Inflammatory macrophage treated with lipopolysaccharide for 4 hours (primary cell): Measurements from ENCODE around the gene COL3A1.

Source experiments
- DNase-seq: peaks from one replicate; pipeline ENCODE4 v3.0.0-alpha.2; 2020

The COL3A1 gene

DNA sequence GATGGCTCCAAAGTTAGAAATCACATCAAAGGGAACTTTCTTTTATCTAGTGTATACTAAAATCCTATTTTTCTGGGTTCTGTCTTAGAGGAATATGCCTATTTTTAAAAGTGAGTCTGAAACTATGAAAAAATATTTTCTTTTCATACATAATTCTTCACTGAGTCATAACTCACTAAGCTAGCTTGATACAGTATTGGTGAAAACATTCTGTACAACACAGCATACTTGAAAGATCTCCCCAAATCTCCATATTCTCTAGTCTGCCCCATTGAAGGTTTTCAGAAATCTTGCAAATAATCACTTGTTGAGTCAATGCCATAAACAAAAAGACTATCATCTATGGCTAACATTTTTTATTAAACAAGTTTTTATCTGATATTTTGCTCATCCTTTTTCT lies 44.5 kb downstream of the COL3A1 start:
- DNase-seq, result no peak

DNA sequence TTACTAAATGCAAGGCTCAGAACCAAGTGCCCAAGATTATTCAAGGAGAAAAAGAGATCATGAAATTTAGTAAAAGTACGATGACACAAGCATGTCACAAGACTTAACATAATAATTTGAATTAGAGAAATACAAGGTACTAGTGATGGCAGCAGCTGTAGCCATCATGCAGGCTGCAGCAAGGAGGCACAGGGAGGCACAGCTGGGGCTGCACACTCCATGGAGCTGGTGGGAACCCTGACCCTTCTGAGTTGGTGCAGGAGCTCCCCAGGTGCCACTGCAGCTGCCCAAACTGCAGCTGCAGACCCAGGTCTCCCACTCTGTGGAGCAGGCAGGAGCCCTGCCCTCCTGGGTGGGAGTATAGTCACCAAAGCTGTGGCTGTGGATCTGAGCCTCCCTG lies 46.0 kb downstream of the COL3A1 start:
- no peak for DNase-seq

DNA sequence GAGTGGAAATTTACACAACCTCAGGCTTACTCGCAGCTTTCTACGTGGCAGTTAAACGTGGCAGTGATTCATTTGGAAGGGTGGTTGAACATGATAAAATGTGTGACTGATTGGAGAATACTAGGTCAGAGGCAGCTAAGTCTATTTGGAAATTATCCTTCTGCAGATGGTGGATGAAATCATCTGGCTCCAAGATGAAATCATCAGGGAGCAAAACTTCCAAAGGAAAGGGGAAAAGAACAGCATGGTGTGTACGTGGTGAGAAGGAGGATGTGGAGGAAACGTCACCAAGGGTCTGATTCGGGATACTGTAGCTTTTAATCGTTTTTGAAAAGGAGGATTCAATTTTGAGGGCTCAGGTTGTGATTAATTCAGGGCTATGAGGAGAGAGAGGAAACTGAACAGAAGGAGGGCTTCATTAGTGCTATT lies 47.9 kb downstream of the COL3A1 start:
- DNase-seq, result no peak

DNA sequence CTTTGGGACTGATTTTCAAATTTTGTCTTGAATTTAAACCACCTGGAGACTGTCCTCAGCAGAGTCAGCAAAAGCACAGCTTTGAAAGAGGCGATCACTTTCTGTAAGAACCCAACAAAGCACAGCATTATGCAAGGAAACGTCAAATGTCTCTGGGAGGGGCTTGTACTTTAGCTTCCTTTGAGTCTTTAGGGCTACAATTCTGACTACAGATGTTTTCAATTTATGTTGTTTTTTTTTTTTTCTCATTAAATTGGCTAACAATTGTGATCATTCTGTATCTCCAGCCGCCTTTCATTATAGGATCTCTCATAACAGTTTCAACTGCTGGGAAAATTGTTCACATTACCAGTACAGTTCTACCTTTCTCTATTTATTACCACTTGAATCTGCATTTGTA lies 48.3 kb downstream of the COL3A1 start:
- DNase-seq, result no peak

DNA sequence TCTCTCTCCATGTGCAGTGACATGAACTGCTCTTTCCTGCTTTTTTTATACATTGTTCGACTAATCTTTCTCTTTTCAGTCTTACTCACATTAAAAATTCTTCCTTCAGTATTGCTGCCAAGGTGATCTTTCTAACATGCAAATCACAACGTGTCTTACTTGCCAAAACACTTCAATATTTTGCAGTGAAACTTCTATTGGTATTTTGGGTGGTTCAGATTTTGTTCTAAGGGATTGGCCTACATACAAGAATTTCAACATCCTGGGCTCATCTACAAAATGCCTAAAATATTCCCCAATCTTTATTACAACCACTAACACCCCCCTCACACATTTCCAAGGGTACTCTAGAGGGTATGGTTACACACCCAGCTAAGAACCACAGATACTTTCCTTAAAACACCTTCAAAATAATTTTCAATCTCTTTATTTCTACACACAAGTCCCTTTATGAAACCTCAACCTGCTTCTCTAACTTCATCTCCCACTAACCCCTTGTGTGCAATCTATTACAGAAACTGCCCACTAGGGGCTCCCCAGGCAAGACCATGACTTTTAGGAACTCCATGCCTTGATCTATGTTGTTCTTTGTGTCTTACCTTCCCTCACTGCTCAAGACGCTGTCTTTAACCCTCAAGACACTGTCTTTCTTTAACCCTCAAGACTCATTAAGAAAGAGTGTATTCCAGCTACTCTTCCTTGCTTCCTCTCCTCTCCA lies 50.9 kb downstream of the COL3A1 start:
- DNase-seq, result no peak

DNA sequence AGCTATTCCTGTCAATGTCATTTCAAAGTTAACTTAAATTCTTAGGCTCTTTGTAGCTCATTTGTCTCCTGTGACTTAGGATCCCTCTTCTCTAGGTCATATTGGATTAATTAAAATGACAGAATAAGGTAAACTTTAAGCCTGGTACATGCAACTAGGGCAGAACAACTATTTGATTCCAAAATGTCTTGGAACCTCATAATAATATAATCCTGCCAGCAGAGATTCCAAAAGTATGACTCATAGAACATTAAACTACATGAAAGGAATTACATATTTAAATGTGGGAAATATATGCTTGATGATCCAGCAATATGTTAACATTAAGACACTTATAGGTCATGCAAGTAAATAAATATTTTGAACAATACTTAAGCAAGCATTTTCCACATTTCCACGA lies 63.3 kb downstream of the COL3A1 start:
- DNase-seq, result no peak

DNA sequence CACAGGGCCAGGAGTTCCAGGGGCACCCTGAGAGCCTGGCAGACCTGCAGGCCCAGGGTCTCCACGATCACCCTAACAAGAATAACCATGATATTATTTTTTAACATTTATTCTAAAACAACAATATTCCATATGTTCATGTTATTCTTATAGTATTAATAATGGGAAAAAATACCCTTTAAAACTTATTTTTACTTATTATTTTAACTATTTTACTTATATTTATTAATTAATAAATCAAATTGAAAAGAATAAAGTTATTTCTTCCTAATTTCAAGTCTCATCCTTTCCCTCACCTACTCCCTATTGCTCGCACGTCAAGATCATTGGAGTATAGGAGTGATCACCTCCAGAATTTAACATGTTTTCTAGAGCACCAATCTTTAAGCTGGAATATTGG lies 71.7 kb downstream of the COL3A1 start:
- no peak for DNase-seq

DNA sequence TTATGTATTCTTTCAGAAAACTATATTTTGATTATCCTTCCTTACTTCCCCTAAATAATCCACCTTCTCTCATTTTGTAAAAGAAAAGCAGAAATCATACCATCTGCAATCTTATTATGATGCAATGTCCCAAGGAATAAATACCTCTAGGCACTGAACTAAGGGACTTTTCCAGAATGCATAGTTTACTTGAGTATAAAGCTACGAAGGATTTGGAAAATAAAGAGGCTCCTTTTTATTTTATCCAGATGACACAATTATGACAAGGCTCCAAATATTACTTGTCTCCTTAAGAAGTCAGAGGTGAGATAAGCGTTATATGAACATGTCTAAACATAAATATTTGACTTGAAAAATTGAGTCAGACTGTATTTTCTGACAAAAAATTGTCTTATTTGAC lies 72.1 kb downstream of the COL3A1 start:
- DNase-seq, result no peak

DNA sequence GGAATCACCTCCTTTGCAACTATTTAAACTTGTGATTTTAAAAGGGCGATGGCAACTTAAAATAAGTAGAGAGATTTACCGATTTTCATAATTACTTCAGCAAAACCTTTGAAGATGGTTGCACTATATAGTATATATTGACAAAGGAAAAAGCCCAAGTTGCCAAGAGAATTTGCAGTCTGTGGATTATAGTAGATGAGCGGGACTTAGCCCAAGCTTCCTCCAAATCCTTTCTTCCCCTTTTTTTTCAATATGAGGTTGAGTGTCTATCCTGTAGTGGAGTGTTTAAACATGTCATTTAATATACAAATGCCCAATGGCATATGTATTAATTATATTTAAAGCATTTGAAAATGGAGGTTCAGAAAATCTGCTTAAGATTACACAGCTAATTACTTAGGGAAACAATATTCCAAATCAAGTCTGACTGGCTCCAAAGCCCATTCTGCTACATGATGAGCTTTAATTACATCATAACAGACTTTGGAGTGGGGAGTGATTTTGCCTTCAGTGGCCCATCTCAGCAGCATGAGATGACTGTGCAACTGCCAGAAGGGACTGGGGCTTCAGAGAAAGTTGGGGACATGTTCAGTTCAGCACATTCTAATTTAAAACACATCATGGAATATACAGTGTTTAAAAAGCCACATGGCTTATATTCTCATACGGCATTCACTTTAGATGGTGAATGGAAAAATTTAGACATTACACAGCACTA lies 73.2 kb downstream of the COL3A1 start:
- DNase-seq, result no peak

DNA sequence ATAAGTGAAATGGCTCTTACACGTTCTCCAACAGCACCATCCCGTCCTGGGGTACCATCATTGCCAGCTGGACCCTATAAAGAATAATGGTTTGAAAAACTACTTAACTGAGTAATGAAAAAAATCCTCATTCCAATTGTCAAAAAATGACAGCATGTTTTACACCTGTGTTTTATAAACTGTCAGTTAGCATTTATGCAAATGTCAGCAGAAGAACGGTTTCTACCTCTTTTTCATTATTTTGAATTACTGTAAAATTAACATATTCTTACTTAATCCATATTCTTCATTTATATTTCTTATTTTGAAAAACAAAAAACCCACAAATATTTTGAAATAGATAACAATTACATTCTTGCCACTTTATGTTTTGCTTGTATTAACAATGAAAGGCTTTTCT lies 74.0 kb downstream of the COL3A1 start:
- no peak for DNase-seq

DNA sequence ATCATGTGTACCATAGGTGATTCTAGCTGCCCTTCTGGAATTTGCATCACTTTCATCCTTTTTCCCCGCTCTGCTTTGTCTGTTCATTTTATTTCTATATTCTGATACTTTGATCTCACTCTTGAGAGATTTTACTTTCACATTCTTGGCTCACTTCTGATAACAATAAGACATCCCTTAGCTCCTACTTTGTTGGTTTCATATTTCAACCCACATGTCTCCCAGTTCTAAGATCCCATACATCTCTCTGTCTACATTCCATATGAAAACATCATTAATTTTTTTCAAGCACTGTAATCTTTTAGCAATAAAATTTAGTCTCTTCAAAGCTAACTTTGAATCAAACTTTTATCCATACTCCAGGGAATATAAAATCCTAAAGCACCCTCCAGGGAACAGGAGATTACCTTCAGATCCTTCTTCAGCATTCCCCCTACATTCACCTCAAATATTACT lies 75.6 kb downstream of the COL3A1 start:
- no peak for DNase-seq

DNA sequence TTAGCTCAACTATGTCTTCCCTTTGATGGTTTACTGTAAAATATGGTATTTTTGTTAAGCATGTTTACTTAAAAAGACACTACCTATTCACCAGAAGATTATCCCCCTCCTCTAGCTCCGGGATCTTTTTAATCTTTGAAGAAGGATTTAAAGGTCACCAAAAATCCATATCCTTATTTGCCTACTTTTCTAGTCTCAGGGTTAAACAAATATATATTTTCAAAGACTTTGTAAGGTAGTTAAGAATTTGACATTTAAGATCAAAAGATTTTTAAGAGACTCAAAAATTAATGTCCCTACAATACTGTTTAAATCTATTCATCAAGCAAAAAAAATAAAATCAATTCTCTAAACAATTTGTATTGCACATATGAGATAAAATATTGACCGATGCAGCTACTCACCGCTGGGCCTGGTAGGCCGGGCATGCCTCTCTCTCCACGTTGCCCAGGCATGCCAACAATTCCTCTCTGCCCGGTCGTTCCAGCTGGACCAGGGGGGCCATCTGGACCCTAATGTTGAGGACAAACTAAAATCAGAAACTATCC lies 76.1 kb downstream of the COL3A1 start:
- no peak for DNase-seq

DNA sequence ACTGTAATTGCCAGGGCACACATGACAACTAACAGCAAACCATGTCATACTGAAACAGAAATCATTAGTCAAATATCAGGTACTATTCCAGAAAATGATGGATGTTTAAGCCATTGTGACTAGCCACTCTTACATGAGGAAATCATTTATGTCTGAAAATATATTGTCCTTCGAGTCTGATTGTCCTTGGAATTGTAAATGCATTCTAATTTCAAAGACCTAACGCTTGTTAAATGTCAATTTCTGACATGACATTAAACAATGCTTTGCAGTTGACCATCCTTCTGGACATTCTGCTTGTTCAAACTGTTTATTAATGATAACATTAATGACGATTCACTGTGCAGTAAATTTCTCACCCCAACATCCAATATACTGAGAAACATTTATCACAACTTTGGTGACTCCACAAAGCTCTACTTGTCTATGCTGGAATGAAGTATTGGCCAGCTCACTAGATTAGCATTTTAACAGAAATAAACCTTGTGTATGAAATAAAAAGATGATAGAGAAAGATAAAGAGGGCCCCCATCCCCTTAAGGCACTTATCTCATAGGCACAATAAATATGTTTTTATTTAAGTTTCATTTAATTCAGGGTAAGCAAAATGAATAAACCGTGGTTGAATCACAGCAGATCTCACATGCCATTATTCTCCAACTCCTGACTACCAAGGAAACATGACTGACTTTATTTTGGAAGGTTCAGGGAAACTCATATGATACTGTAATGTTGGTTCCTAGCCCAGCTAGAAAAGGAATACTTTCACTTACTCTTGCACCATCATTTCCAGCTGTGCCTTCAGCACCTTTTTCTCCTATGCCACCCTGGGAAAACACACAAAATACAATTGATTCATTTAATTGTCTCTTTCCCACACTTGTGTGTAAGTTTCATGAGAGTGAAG lies 82.3 kb downstream of the COL3A1 start:
- no peak for DNase-seq

DNA sequence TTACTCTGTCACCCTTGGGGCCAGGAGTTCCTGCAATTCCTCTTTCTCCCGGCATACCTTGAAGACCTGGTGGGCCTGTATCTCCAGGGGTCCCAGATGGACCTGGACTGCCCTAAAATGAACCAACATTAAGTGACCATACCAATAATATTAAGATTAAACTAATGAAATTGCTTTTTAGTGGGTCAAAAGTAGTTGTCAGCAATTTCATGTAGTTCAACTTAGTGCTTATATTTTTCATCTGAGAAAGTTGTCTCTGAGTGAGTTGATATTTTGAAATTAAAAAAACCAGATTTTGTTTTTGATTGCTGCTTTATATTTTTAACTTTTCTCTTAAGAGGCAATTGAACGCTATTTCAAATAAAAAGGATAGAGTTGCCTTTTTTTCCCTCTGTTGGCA lies 83.1 kb downstream of the COL3A1 start:
- no peak for DNase-seq

DNA sequence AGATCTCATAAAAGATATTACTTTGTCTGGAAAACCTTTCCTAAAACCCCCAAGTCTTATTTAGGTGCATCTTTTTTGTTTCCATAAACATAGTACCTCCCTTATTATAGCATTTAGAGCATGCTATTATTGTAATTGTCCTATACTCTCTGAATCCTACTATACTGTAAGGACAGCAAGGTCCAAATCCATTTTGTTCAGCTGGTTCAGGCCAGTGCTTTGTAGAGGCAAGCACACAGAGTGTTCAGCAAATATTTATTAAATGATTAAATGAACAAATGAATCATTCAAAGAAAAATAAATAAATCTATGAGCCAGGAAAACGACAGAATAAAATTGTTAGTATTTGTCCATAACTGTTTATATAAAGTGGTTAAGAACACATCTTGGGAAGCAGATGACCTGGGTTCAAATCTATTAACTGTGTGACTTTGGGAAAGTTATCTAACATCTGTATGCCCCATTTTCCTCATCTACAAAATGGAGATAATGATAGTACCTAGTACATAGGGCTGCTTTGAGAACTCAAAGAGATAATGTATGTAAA lies 86.0 kb downstream of the COL3A1 start:
- no peak for DNase-seq
